ENCODE data around the gene BDNF.

Gene BDNF

DNA sequence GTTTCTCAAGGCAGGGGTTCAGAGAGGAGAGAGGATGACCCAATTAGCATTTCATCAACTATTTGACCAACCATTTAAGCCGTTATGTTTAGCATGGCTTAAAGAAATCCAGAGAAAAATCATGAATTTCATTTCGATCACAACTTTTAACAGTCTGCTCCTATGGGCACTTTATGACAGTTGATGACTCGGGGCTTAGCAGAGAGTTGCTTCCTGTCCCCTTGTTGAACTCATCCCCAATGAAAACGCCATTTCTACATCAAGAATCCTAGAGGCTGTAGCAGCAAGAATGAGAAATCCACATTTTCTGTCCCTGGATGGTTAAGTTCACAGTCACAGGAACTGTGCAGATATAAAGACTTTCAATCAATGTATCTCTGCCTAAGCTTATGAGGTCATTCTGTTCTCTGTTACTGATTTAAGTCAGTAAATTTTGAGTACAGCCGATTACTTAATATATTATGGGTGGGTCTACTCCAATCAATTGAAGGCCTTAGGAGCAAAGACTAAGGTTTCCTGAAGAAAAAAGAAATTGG lies 81.1 kb downstream of the BDNF start:
- Histone ChIP-seq H3K27ac (no peak overlapping the region), H3K4me3 (no peak overlapping the region), H4K20me1 (no peaks in the 10 kb centered on the region), H3K4me1 (peaks cover 8% of the 10 kb centered on the region; the same call in 1 of the 2 replicates), H3K27me3 (no peaks in the 10 kb centered on the region), H3K9me3 (no peaks in the 10 kb centered on the region), H3K36me3 (no peaks in the 10 kb centered on the region), H3K4me2 (peak overlapping the region; percentile 12; the same call in 1 of the 2 replicates), H3K9ac (no peak overlapping the region)
- no peak for TF ChIP-seq Cebpa-rat (IDR thresholded peaks at IDR 0.05)

DNA sequence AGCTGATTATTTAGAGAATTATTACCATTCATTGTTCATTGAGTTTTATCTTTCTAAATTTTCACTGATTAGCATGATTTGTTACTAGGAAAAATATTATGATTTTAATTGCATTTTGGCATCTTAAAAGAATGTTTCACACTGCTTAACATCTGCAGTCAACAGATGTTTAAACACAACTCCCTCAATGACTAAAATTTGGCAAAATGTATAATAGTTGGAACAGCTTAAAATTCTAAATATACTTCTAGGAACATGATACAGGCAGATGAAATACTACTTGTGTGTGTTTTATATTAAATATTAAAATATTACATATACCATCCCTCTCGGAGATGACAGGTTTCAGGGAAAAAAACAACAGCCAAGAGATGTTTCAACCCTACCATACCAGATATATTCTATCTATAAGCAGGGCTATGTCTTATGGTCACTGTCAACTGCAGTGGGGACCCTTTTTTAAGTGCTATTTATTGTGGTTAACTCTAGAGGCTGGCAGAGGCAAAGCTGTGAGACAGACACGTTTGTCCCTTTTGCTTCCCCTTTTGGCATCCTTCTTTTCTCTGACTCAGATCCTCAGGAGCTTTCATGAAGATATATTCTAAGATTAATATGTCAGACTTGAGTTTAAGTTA lies 81.9 kb downstream of the BDNF start:
- H3K4me3 ChIP-seq, result no peak overlapping the region
- H4K20me1 ChIP-seq, result no peaks in the 10 kb centered on the region
- H3K27me3 ChIP-seq, result no peaks in the 10 kb centered on the region
- peaks cover 8% of the 10 kb centered on the region; the same call in 1 of the 2 replicates for H3K4me1 ChIP-seq
- H3K36me3 ChIP-seq, result no peaks in the 10 kb centered on the region
- H3K4me2 ChIP-seq, result peak overlapping the region; percentile 12; the same call in 1 of the 2 replicates
- no peaks in the 10 kb centered on the region for H3K9me3 ChIP-seq
- H3K27ac ChIP-seq, result no peak overlapping the region
- H3K9ac ChIP-seq, result no peak overlapping the region
- TF ChIP-seq Cebpa-rat (IDR thresholded peaks at IDR 0.05), result no peak

DNA sequence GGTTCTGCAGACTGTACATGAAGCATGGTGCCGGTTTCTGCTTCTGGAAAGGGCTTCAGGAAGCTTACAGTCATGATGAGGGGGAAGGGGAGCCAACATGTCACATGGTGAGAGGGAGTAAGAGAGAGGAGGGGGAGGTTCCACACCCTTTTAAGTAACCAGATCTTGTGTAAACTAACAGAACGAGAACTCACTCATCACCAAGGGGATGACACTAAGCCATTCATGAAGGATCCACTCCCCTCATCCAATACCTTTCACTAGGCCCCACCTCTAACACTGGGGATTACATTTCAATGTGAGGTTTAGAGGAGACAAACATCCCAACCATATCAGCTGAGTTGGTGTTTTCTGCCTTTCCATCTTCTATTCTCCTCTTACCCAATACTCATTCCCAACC lies 83.5 kb downstream of the BDNF start:
- H4K20me1 ChIP-seq, result no peaks in the 10 kb centered on the region
- H3K4me3 ChIP-seq, result no peak overlapping the region
- H3K9me3 ChIP-seq, result no peaks in the 10 kb centered on the region
- no peaks in the 10 kb centered on the region for H3K27me3 ChIP-seq
- no peak for TF ChIP-seq Cebpa-rat (IDR thresholded peaks at IDR 0.05)
- no peak overlapping the region for H3K9ac ChIP-seq
- no peak overlapping the region for H3K27ac ChIP-seq
- H3K4me2 ChIP-seq, result no peak overlapping the region
- peaks cover 8% of the 10 kb centered on the region; the same call in 1 of the 2 replicates for H3K4me1 ChIP-seq
- H3K36me3 ChIP-seq, result no peaks in the 10 kb centered on the region

DNA sequence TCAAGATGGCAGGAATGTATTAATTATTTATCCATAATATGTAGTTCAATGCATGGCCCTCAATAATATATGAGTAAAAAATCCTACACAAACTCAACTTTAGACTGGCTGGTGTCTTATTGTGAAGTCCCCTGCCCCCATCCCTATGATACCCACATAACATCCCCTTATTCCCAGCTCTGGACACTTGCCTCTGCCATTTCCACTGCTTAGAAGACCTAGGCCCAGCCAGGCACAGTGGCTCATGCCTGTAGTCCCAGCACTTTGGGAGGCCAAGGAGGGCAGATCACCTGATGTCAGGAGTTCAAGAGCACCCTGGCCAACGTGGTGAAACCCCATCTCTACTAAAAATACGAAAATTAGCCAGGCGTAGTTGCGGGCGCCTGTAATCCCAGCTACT lies 84.4 kb downstream of the BDNF start:
- Histone ChIP-seq H3K36me3 (no peaks in the 10 kb centered on the region), H3K4me2 (no peak overlapping the region), H3K27me3 (no peaks in the 10 kb centered on the region), H4K20me1 (no peaks in the 10 kb centered on the region), H3K4me1 (peaks cover 8% of the 10 kb centered on the region; the same call in 1 of the 2 replicates), H3K9ac (no peak overlapping the region), H3K9me3 (no peaks in the 10 kb centered on the region), H3K27ac (no peak overlapping the region), H3K4me3 (no peak overlapping the region)
- TF ChIP-seq Cebpa-rat (IDR thresholded peaks at IDR 0.05), result no peak

DNA sequence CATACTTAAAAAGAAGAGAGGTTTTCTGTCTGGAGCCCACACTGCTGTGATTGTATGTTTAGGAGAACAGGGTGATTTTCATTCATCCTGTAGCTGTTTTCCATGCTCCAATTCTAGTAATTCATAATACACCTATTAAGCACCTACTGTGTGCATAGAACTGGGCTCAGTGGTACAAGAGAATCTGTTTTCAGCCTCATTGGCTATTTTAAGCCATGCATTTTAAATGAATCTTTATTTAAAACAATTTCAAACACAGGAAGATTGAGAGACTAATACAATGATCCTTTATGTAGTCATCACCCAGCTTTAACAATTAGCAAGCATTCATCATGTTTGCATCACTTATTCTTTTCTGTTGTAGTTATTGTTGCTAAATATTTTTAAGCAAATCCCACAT lies 86.2 kb downstream of the BDNF start:
- no peaks in the 10 kb centered on the region for H4K20me1 ChIP-seq
- H3K9me3 ChIP-seq, result no peaks in the 10 kb centered on the region
- no peak for TF ChIP-seq Cebpa-rat (IDR thresholded peaks at IDR 0.05)
- no peak overlapping the region for H3K4me2 ChIP-seq
- peaks cover 7% of the 10 kb centered on the region; the same call in 1 of the 2 replicates for H3K4me1 ChIP-seq
- no peak overlapping the region for H3K27ac ChIP-seq
- H3K4me3 ChIP-seq, result no peak overlapping the region
- H3K27me3 ChIP-seq, result no peaks in the 10 kb centered on the region
- H3K9ac ChIP-seq, result no peak overlapping the region
- no peaks in the 10 kb centered on the region for H3K36me3 ChIP-seq

DNA sequence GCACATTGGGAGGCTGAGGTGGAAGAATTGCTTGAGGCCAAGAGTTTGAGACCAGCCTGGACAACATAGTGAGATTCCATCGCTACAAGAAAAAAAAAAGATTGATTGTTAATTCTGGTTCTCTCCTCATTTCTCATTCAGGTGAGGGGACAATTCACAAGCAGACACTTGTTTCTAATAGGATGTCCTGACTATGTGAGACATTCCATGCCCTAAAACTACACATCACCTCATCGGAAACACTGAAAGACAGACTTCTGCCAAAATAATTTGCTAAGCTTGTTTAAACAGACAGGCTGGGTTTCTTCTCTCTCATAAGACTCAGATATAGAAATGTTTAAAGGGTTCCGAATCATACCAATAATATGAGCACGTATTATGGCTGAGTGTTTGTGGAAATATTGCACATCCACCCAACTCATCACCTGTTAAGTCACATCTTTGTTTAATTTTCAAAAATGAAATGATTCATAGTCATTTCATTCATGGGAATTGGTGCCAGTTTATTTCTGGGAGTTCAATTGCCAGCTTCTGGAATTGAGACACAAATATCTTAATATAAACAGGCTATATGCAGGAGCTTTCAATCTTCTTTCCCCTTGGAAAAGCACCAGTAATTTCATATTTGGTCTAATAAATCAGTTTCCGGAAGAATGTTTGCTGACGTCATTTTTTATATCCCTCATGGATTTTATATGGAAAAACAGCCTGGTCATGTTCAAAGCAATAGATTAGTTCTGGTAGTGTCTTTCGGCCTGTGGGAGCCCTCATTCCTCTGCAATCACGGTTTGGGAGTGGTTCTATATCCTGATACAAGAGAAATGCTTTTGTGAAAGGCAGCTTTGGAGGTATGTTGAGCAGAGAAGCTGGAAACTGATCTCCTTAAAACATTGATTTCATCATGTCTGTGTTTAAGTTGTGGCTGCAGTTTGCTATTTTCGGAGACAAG lies 87.0 kb downstream of the BDNF start:
- no peak overlapping the region for H3K9ac ChIP-seq
- no peak overlapping the region for H3K4me3 ChIP-seq
- no peaks in the 10 kb centered on the region for H3K9me3 ChIP-seq
- no peaks in the 10 kb centered on the region for H3K36me3 ChIP-seq
- H3K27me3 ChIP-seq, result no peaks in the 10 kb centered on the region
- H3K4me2 ChIP-seq, result no peak overlapping the region
- TF ChIP-seq Cebpa-rat (IDR thresholded peaks at IDR 0.05), result no peak
- H4K20me1 ChIP-seq, result no peaks in the 10 kb centered on the region
- H3K27ac ChIP-seq, result no peak overlapping the region
- H3K4me1 ChIP-seq, result no peaks in the 10 kb centered on the region

DNA sequence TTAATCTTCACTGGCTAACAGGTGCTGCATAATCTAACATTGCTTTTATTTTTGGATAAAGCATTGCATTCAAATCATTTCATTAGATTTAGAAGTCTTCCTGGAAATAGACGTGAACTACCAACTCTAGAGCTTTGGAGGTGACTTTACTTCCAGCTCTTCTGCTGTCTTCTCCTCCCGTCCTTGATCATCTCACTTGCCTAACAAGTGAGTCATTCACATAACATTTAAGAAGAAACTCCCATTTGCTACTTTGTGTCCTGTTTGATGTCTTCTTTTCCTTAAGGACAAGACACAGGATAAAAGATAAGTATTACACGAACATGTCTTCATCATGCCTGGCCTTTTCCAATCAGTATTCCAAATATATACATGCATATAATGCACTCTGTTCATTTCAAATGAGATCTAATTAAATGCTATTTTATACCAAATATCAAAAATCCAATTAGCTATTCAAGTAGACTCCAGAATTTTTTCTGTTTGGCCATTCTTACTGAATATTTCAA lies 88.3 kb downstream of the BDNF start:
- TF ChIP-seq Cebpa-rat (IDR thresholded peaks at IDR 0.05), result no peak
- no peaks in the 10 kb centered on the region for H3K9me3 ChIP-seq
- H3K27ac ChIP-seq, result no peak overlapping the region
- H3K4me1 ChIP-seq, result no peaks in the 10 kb centered on the region
- no peaks in the 10 kb centered on the region for H3K27me3 ChIP-seq
- no peak overlapping the region for H3K4me3 ChIP-seq
- H3K36me3 ChIP-seq, result no peaks in the 10 kb centered on the region
- H3K4me2 ChIP-seq, result no peak overlapping the region
- no peaks in the 10 kb centered on the region for H4K20me1 ChIP-seq
- no peak overlapping the region for H3K9ac ChIP-seq

DNA sequence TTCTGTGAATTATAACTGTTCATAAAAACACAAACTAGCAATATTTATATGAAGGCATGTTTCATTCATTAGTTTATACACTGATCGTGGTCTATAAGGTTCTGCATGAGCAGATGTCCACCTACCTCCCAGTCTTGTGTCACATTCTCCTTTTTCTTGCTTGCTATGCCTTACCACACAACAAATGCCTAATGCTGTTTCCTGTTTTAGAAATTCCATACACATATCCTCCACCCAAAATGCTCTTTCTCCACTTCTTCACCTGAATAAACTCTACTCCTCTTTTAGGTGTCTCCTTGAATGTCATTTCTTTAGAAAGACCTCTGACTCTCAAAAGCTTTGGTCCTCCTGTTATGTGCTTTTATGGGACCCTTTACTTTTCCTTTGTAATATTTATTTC lies 88.9 kb downstream of the BDNF start:
- TF ChIP-seq Cebpa-rat (IDR thresholded peaks at IDR 0.05), result no peak
- no peaks in the 10 kb centered on the region for H3K9me3 ChIP-seq
- H4K20me1 ChIP-seq, result no peaks in the 10 kb centered on the region
- H3K4me1 ChIP-seq, result no peaks in the 10 kb centered on the region
- no peaks in the 10 kb centered on the region for H3K36me3 ChIP-seq
- H3K4me2 ChIP-seq, result no peak overlapping the region
- H3K27ac ChIP-seq, result no peak overlapping the region
- no peaks in the 10 kb centered on the region for H3K27me3 ChIP-seq
- no peak overlapping the region for H3K4me3 ChIP-seq
- no peak overlapping the region for H3K9ac ChIP-seq

DNA sequence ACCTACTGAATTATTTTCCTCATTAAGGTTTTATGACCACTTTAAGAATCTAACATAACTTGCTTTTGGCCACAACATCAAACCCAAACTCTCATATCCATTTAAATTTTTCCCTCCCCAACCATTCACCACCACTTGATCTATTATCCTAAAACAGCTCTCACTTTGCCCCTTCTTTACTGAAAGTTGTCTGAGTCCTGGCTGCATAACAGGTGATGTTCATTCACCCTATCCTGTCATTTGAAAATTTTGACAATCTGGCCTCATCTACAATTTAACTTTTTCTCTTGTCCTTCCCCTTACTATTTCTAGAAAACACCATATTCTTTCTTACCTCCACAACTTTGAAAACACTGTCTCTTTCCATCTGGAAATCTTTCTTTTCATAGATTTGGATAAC lies 89.3 kb downstream of the BDNF start:
- no peaks in the 10 kb centered on the region for H4K20me1 ChIP-seq
- no peak overlapping the region for H3K27ac ChIP-seq
- H3K9ac ChIP-seq, result no peak overlapping the region
- H3K9me3 ChIP-seq, result no peaks in the 10 kb centered on the region
- H3K4me3 ChIP-seq, result no peak overlapping the region
- H3K27me3 ChIP-seq, result no peaks in the 10 kb centered on the region
- no peaks in the 10 kb centered on the region for H3K4me1 ChIP-seq
- TF ChIP-seq Cebpa-rat (IDR thresholded peaks at IDR 0.05), result no peak
- H3K4me2 ChIP-seq, result no peak overlapping the region
- H3K36me3 ChIP-seq, result no peaks in the 10 kb centered on the region

DNA sequence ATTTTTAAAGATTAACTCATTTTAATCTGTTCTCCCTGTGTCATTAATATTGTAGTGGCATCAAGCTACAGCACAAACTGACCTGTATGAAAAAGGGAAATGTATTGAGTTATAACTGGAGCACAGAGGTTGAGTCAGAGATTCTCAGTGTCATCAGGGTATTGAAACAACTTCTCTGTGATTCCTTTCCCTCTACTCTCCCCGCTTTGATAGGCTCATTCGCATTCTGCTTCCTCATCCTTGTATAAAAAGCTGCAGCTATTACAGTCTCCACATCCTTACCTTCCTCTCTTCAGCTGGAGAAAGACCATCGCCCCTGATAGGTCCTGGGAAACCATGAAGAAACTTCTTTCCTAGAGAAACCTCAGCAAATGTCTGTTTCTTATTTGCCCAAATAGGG lies 90.0 kb downstream of the BDNF start:
- Histone ChIP-seq H3K4me3 (no peak overlapping the region), H3K27me3 (no peaks in the 10 kb centered on the region), H3K27ac (no peak overlapping the region), H3K4me1 (no peaks in the 10 kb centered on the region), H3K9me3 (no peaks in the 10 kb centered on the region), H3K36me3 (no peaks in the 10 kb centered on the region), H3K4me2 (no peak overlapping the region), H4K20me1 (no peaks in the 10 kb centered on the region), H3K9ac (no peak overlapping the region)
- TF ChIP-seq Cebpa-rat (IDR thresholded peaks at IDR 0.05), result no peak
